ENCODE data around the gene MPV17. TPM values are rescaled to one million over a fixed set of nuclear protein-coding genes. Genes with fewer than 3 reads are reported as not detected.

Gene MPV17
- total and polyA plus RNA-seq, 2 of the 13 experiments (the other 11 are each of a cell fraction or from before 2014, with no cell fraction given): 48.9 to 129 TPM

- TF ChIP-seq ZSCAN21 (CRISPR knock-in tag; IDR thresholded peaks at IDR 0.05; ENCODE audit: borderline replicate concordance) (peak; percentile 89; the same call in 1 of the 2 replicates), ZNF790 (CRISPR knock-in tag; IDR thresholded peaks at IDR 0.05; ENCODE audit: borderline replicate concordance) (peak; percentile 88; the same call in 1 of the 2 replicates), SRSF9 (IDR thresholded peaks at IDR 0.05; ENCODE audit: borderline replicate concordance, insufficient read depth, low read depth, low read length, poor library complexity, severe bottlenecking) (no peak), TP53 (CRISPR knock-in tag; conservative IDR thresholded peaks at IDR 0.05) (no peak), CCAR2 (optimal IDR thresholded peaks at IDR 0.05; ENCODE audit: low read depth, low read length) (no peak), ZNF567 (CRISPR knock-in tag; IDR thresholded peaks at IDR 0.05; ENCODE audit: borderline replicate concordance) (no peak), JDP2 (CRISPR knock-in tag; IDR thresholded peaks at IDR 0.05; ENCODE audit: borderline replicate concordance) (peak; percentile 27; the same call in 1 of the 2 replicates), ZNF460 (CRISPR knock-in tag; IDR thresholded peaks at IDR 0.05; ENCODE audit: borderline replicate concordance) (no peak), ZNF276 (CRISPR knock-in tag; IDR thresholded peaks at IDR 0.05; ENCODE audit: low read depth) (no peak; the same call in 1 of the 2 replicates), ZNF792 (CRISPR knock-in tag; IDR thresholded peaks at IDR 0.05) (0 out of 2 replicates have a peak, but pooled peaks have one; percentile 78), CBX5 (CRISPR knock-in tag; IDR thresholded peaks at IDR 0.05; ENCODE audit: borderline replicate concordance) (peak; percentile 86; the same call in 1 of the 2 replicates), KAT7 (CRISPR knock-in tag; IDR thresholded peaks at IDR 0.05; ENCODE audit: borderline replicate concordance) (peak; percentile 49; the same call in 1 of the 2 replicates), MIXL1 (CRISPR knock-in tag; IDR thresholded peaks at IDR 0.05) (no peak), ZNF530 (CRISPR knock-in tag; IDR thresholded peaks at IDR 0.05; ENCODE audit: low read depth) (no peak), PHF8 (CRISPR knock-in tag; IDR thresholded peaks at IDR 0.05) (0 out of 2 replicates have a peak, but pooled peaks have one; percentile 31), ZNF768 (CRISPR knock-in tag; IDR thresholded peaks at IDR 0.05) (peak; percentile 64; the same call in 1 of the 2 replicates), RAD21 (CRISPR knock-in tag; IDR thresholded peaks at IDR 0.05) (peak; percentile 88), GABPB1 (CRISPR knock-in tag; IDR thresholded peaks at IDR 0.05) (peak; percentile 79), SOX5 (CRISPR knock-in tag; IDR thresholded peaks at IDR 0.05; ENCODE audit: borderline replicate concordance) (peak; percentile 33; the same call in 1 of the 2 replicates), GPBP1L1 (CRISPR knock-in tag; IDR thresholded peaks at IDR 0.05) (no peak), ZNF143 (CRISPR knock-in tag; IDR thresholded peaks at IDR 0.05) (peak; percentile 45; the same call in 1 of the 2 replicates), MAF1 (CRISPR knock-in tag; IDR thresholded peaks at IDR 0.05; ENCODE audit: borderline replicate concordance) (no peak), ZC3H4 (CRISPR knock-in tag; IDR thresholded peaks at IDR 0.05; ENCODE audit: borderline replicate concordance) (0 out of 2 replicates have a peak, but pooled peaks have one; percentile 62), ZNF564 (CRISPR knock-in tag; IDR thresholded peaks at IDR 0.05) (0 out of 2 replicates have a peak, but pooled peaks have one; percentile 58), KLF11 (CRISPR knock-in tag; IDR thresholded peaks at IDR 0.05) (0 out of 2 replicates have a peak, but pooled peaks have one; percentile 47), ATAD3A (CRISPR knock-in tag; IDR thresholded peaks at IDR 0.05) (no peak), PHF5A (CRISPR knock-in tag; IDR thresholded peaks at IDR 0.05; ENCODE audit: low read depth, unreplicated experiment) (no peak), ZNF354B (CRISPR knock-in tag; IDR thresholded peaks at IDR 0.05) (no peak), ASH2L (IDR thresholded peaks at IDR 0.05; ENCODE audit: insufficient read length, low read depth, low read length) (no peak)
Observed at GRCh38 chr2:27264753-27265535, 58.0 kb downstream of the MPV17 start (continued).

Data from HepG2 (cell line).